HS-27A (cell line): Measurements from ENCODE around the gene FAM221A.
A peak's percentile ranks its signal among the peaks of the same experiment; 100 is the strongest.
"Not testable (repeated sequence)": the region's sequence is repeated elsewhere in the genome, so short reads cannot be mapped to it uniquely, and the experiment has no call there.

Experiments used
- DNase-seq: peaks from one replicate; pipeline ENCODE4 v3.0.0-alpha.2; 2012; ENCODE audit warnings: low read depth, missing footprints

The FAM221A gene

GRCh38 chr7:23679898-23680413, at the start of gene FAM221A:
Gene FAM221A, plus strand, starts transcription at chr7:23680199. Its CDS starts 20 bp downstream, at chr7:23680219.
- DNase-seq: peak; percentile 33

- no peak for DNase-seq
Observed at GRCh38 chr7:23633417-23633816, 46.6 kb upstream of the FAM221A start.

GRCh38 chr7:23645822-23646221, 34.2 kb upstream of the FAM221A start:
- DNase-seq: no peak

- no peak for DNase-seq
Observed at GRCh38 chr7:23653942-23654341, 26.1 kb upstream of the FAM221A start.

- DNase-seq: no peak
Observed at GRCh38 chr7:23654508-23654907, 25.5 kb upstream of the FAM221A start.

GRCh38 chr7:23655433-23655832, 24.6 kb upstream of the FAM221A start:
- DNase-seq: no peak

GRCh38 chr7:23658831-23659427, 21.1 kb upstream of the FAM221A start:
- no peak for DNase-seq

- no peak for DNase-seq
Observed at GRCh38 chr7:23661385-23661784, 18.6 kb upstream of the FAM221A start.

- no peak for DNase-seq
Observed at GRCh38 chr7:23662124-23662983, 17.6 kb upstream of the FAM221A start.

GRCh38 chr7:23662984-23663313, 17.1 kb upstream of the FAM221A start:
- no peak for DNase-seq

- DNase-seq: no peak
Observed at GRCh38 chr7:23664122-23664521, 15.9 kb upstream of the FAM221A start.

GRCh38 chr7:23672033-23672432, 8.0 kb upstream of the FAM221A start:
- DNase-seq: no peak

GRCh38 chr7:23680414-23681405, 711 bp downstream of the FAM221A start:
- DNase-seq: no peak

- DNase-seq: not testable (repeated sequence)
Observed at GRCh38 chr7:23684041-23684440, 4.0 kb downstream of the FAM221A start.

GRCh38 chr7:23685731-23686130, 5.7 kb downstream of the FAM221A start:
- DNase-seq: no peak

GRCh38 chr7:23687011-23687410, 7.0 kb downstream of the FAM221A start:
- no peak for DNase-seq

GRCh38 chr7:23689165-23689564, 9.2 kb downstream of the FAM221A start:
- no peak for DNase-seq

- no peak for DNase-seq
Observed at GRCh38 chr7:23691320-23691719, 11.3 kb downstream of the FAM221A start.

GRCh38 chr7:23693224-23693623, 13.2 kb downstream of the FAM221A start:
- no peak for DNase-seq

- DNase-seq: no peak
Observed at GRCh38 chr7:23696916-23697441, 17.0 kb downstream of the FAM221A start.

- no peak for DNase-seq
Observed at GRCh38 chr7:23698822-23699221, 18.8 kb downstream of the FAM221A start.

- no peak for DNase-seq
Observed at GRCh38 chr7:23700046-23700445, 20.0 kb downstream of the FAM221A start.
